Measurements from ENCODE around the gene RPN2. TPM values are rescaled to one million over a fixed set of nuclear protein-coding genes. Genes with fewer than 3 reads are reported as not detected.

RPN2 gene
- polyA plus RNA-seq, 4 donors, result 308 to 321 (median 316) TPM

DNA sequence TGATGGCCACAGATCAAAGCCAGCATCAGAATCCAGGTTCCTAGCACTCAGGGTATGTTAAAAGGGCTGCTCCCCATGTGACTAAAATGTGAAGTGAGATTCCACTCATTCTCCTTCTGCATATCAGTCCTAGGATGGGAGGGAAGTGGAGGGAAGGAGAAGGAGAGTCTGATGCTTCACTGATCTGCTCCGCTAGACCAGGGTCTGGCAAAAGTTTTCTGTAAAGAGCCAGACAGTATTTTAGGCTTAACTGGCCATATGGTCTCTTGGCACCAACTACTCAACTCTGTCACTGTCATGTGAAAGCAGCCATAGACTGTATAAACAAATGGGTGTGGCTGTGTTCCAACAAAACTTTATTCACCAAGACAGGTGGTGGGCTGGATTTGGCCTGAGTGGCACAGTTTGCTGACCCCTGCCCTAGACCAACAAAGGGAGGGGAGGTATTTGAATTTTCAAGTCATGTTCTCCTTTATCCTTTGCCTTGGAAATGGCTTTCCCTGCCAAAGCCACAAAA lies 59.9 kb downstream of the RPN2 start:
- DNase-seq (ENCODE audit: low read depth in 4 of 4, low spot score in 3 of 4), result no peak

DNA sequence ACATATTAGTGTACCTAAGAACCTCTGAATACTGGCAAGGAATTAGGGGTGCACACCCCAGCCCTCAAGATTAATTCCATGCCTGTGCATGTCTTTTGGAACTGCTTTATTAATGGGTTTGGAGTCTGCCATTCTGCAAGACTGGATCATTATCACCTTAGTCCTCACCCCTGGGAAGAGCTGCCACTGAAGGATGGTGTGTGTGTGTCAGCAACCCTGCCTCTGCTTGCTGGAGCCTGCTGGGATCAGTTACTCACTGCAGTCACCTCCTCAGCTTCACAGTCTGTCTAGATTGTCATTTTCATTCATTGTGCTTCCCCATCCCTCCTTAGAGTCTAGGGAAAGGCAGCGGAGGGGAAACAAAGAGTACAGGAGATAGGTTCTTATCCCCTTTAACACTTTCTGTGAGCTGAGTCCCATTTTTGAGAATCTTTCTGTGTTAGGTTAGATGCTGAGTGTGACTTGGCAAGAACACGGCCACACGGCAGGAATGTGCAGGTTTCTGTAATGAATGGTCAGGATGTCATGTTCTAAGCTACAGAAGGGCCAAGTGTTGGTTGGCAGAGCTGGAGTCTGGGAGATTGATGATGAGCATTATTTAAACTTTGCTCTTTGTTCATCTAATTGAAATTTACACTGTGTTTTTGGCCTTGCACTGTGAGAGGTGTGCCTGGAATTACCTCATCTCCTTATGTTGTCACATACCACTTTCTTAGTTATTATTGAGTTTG lies 61.4 kb downstream of the RPN2 start:
- no peak for DNase-seq (ENCODE audit: low read depth in 4 of 4, low spot score in 3 of 4)

GRCh38 chr20:37242503-37242902 lies 63.4 kb downstream of the RPN2 start:
- DNase-seq (ENCODE audit: low read depth in 4 of 4, low spot score in 3 of 4), result no peak

DNA sequence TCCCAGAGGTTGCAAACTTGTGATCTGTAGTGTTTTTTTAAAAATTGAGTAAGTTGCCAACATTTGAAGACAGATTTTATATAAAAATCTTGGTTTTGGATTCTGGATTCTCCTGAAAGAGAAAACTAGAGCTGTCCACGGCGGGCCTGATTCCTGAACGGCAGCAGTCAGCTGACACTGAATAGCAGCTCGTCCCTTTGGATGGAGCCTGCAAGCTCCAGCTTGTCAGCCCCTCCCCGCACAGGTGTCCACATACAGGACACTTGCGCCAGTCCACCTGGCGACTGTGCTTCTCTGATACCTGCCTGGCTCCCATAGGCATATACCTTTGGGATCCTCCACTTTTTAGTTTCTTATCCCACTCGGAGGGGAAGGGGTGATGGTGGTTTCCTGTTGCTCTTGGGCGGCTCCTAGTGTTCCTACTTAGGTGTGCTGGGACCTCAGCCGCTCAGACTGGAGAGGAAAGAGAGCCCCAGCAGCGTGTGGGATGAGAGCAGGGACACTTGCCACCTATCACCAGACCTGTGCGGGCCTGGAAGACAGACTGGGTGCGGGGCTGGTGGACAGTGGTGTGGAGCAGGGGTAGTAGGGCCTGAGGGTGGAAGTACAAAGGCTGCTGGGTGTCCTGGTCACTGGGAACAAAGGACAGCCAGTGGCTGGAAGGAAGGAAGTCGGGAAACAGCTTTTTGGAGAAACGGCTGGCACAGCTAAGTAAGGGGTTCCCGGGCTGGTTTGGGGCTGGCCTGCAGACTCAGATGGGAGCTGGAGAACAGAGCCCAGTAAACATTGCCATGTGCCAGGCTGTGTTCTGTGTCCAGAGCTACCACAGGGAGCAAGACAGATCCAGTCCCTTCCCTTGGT lies 64.2 kb downstream of the RPN2 start:
- DNase-seq (ENCODE audit: low read depth in 4 of 4, low spot score in 3 of 4), result no peak

GRCh38 chr20:37243937-37244571 lies 64.9 kb downstream of the RPN2 start:
- no peak for DNase-seq (ENCODE audit: low read depth in 4 of 4, low spot score in 3 of 4)

DNA sequence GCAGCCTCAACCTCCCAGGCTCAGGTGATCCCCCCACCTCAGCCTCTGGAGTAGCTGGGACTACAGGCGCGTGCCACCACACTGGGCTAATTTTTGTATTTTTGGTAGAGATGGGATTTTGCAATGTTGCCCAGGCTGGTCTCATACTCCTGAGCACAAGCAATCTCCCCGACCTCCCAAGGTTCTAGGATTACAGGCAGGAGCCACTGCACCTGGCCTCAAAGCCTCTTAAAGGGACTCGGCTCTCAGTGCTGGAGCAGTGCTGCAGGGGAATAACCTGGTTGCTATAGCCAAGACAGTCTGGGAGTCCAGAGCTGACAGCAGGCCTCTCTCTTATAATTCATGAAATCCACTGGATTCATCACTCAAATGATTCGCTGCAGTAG lies 65.4 kb downstream of the RPN2 start:
- no peak for DNase-seq (ENCODE audit: low read depth in 4 of 4, low spot score in 3 of 4)

DNA sequence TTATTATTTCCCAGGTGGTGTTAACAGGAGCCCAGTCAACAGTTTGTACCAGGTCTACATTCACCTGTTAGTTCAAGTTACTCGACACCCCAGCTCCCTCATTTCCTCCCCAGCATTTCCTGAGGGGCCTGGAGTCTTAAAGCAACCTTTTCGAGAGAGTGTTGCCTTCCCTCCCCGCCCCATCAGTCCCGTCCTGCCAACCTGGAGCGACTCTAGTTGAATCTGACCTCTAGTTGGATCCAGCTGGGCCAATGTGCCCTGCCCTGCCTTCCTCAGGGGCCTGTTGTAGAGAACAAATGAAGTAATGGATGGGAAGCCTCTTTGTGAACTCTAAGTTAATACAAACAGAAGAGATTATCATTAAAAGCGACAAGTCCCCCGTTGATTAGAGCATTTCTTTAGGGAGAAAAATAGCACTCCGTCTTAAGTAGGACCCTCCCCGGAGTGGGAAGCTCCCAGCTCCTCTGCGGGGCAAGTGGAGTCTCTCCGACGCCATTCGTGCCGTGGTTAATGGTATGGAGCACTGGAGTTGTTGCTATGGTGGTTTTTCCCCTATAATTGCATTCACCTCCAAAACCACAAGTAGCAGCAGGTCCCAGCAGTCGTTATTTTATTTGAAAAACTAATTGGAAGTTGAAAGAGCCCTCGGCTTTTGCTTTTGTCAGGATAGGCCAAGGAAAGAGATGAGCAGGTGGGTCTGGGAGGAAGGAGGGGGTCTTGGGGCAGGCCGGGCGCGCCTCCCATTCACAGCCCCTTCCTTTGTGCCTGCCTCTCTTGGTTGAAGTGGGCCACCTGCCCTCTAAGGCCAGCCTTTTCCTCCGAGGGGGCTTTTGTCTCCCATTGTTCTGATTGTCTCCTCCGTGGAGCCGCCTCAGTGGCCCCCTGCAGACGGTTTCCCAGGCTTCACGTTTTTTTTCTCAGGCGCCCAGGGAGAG lies 66.4 kb downstream of the RPN2 start:
- no peak for DNase-seq (ENCODE audit: low read depth in 4 of 4, low spot score in 3 of 4)

GRCh38 chr20:37246736-37247135 lies 67.6 kb downstream of the RPN2 start:
- no peak for DNase-seq (ENCODE audit: low read depth in 4 of 4, low spot score in 3 of 4)

DNA sequence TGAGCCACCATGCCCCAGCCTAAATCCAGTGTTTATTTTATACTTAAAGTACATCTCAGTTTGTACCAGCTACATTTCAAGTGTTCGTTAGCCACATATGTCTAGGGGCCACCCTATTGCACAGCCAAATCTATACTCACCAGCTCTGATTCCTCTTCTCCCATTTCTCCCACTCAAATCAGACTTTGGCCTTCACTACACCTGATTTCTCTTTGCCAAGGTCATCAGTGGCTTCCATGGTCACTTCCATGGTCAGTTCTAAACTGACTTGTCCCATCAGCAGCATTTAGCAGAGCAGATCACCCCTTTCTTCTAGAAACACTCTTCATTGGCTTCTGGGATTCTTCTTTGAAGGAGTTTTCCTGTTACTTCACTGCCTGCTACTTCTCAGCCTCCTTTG lies 68.4 kb downstream of the RPN2 start:
- no peak for DNase-seq (ENCODE audit: low read depth in 4 of 4, low spot score in 3 of 4)

- DNase-seq (ENCODE audit: low read depth in 4 of 4, low spot score in 3 of 4), result no peak
Observed at GRCh38 chr20:37249304-37249703, 70.2 kb downstream of the RPN2 start.

DNA sequence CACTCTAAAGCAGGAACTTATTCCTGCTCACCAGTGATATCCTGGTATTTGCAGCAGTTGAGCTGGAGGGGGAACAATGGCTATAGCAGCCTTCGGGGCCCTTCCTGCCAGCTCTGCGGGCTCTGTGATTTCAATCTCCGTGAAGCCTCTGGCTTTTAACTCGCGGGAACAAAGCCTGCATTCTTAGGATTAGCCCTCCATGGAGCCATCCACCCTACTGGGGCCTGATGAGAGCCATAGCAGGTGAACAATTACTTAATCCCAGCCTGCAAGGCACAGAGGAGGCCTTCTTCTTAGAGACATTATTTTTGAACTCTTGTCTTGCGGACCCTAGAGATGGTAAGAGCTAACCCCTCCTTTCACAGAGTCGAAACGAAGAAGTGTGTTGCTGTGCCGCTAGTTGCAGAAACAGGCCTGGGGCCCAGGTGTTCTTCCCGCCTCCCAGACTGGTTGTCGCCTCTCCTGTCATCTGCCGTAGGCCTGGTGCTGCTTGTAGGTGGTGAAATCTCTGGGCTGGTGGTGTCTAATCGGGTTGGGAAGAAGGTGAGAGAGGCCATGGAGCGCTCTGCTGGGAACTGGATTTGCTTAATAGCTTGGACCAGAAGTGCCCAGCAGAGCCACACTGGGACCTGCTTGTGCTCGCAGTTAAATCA lies 72.8 kb downstream of the RPN2 start:
- DNase-seq (ENCODE audit: low read depth in 4 of 4, low spot score in 3 of 4), result no peak

- DNase-seq (ENCODE audit: low read depth in 4 of 4, low spot score in 3 of 4), result no peak
Observed at GRCh38 chr20:37253087-37253486, 74.0 kb downstream of the RPN2 start.

DNA sequence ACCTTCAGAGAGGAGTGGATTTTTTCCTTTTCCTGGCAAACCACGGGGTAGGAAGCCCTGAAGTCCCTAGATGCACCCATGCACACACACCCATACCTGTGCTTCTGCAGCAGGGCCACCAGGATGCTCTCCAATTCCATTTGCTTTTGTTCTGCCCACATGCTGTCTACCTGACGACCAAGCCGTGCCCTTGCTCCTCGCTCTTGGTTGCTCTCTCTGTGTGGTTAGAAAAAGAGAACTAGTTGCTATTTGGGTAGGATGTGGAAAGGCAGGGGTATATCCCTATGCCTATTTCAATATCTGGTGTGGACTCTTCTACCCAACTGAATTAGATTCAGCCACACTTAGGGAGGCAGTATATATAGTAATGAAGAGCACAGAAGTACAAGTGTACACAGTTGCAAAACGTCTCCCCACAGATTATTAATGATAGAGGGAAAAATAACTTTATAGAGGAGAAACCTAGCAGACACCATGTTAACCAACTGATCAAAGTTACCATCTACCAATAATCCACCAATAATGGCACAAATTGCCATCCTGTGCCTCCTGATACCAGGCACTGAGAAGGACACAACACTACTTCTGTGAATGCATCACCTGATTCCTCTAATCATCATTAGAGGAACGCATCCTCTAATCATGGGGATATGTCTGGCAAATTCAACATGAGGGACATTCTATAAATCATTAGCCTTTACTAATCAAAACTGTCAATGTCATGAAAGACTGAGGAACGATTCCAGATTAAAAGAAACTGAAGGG lies 75.2 kb downstream of the RPN2 start:
- no peak for DNase-seq (ENCODE audit: low read depth in 4 of 4, low spot score in 3 of 4)

GRCh38 chr20:37256286-37256685 lies 77.2 kb downstream of the RPN2 start:
- DNase-seq (ENCODE audit: low read depth in 4 of 4, low spot score in 3 of 4), result no peak

DNA sequence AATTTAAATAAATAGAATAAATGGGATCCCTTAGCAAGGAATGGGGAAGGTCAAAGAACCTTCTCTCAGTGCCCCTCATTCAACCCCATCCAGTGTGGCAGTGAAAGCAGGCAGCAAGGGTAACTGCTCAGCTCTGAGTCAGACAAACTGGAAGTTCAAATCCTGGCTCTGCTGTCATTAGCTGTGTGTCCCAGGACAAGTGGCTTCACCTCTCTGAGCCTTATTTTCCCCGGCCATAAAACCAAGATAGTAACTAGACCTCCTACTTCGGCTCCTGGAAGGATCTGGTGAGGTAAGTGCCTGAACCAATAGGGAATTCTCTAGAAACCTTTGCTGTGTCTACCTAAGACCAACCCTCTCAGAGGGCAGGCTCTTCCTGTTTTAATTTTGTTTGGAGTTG lies 78.4 kb downstream of the RPN2 start:
- no peak for DNase-seq (ENCODE audit: low read depth in 4 of 4, low spot score in 3 of 4)

GRCh38 chr20:37257988-37258387 lies 78.9 kb downstream of the RPN2 start:
- DNase-seq (ENCODE audit: low read depth in 4 of 4, low spot score in 3 of 4), result no peak

DNA sequence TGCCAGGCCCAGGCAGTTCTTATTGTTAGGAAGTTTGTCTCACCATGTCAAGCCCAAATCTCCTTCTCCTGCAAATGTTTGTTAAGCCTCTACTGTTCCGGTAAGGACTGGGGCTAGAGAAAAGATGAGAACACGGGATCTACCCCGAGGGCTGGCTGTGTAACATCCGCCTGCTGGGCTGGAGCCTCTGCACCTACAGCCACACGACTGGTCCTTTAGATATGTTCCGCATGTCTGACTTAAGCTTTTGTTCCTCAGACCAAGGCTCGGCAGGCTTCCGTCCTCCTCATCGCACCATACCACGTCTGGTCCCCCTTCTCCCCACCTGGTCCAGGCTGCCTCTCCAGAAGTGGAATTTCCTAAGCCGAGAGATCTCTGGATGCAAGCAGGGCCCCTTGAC lies 79.9 kb downstream of the RPN2 start:
- no peak for DNase-seq (ENCODE audit: low read depth in 4 of 4, low spot score in 3 of 4)

GRCh38 chr20:37259865-37260264 lies 80.7 kb downstream of the RPN2 start:
- no peak for DNase-seq (ENCODE audit: low read depth in 4 of 4, low spot score in 3 of 4)

DNA sequence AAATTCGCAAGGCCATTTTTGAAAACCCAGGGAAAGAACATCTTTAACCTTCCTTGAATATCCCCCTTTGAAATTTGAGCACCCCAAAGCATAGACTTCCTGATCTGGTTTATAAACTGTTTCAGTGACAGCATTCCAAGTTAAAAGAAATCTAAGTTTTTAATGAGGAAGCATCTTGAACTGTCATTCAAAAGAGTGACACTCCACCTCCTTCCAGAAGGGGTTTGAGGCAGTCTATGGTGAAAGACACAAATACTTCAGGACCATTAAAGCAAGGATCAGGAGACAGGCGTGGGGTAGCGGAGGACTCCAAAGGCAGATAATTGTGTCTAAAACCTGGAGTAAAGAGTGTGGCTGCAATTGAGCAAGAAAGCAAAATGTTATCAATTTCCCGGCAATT lies 81.8 kb downstream of the RPN2 start:
- DNase-seq (ENCODE audit: low read depth in 4 of 4, low spot score in 3 of 4), result no peak

All from right renal pelvis (tissue), 4 donors.